GM19455 (cell line): Measurements from ENCODE around the gene CST4.
"Not testable (repeated sequence)": the region's sequence is repeated elsewhere in the genome, so short reads cannot be mapped to it uniquely, and the experiment has no call there.

Experiments
- ATAC-seq: cut with Tn5 transposase; IDR thresholded peaks from one replicate; pipeline ENCODE4 v1.9.1; 2021; ENCODE audit not compliant: unreplicated experiment

Gene CST4

DNA sequence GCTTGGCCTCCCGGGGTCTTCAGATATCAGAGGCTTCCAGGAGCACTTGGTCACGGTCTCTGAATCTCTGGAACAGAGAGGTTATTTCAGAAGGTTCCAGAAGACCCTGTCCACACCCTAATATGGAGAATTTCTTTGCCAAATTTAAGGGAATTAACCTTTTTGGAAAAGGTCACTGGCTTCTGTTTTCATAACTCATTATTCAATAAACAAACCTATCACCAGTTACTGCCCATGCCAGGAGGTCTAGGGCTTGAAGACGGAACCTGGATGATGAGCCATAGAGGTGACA is 507 bp upstream of the CST4 start:
- ATAC-seq, result no peak

- no peak for ATAC-seq
Observed at GRCh38 chr20:23687986-23688385, 852 bp downstream of the CST4 start.

DNA sequence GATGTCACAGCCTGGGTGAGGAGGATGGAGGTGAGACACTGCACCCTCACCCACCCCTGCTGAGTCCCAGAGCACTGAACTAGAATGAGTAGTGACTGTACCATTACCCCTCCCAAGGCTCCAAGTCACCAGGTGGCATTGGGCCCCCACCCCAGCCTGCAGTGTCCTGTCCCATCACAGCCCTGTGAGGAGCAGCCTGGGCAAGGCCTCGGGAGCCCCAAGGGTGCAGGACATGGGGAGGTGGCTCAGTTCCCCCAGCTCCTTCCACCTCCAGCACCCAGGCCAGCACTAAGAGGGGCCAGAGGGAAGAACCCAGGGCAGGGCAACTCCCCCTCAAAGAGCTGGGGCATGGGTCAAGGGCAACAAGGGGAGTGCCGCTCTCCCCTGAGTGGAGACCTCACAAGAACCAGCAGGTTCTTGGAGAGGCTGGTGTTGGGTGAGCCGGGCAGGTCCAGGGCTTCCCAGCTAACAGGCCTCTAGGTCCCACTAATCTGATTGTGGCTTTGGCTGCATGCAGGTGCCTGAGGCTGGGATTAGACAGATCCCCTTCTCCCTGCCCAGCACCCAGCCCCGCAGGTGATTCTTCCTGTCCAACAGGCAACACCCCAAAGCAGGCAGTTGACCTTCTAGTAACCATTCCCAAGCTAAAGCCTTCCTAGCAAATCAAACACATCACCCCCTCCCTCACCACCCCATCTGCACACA is 2.6 kb downstream of the CST4 start:
- no peak for ATAC-seq

GRCh38 chr20:23685529-23685896 is 3.3 kb downstream of the CST4 start:
- ATAC-seq, result not testable (repeated sequence)

GRCh38 chr20:23684261-23684660 is 4.6 kb downstream of the CST4 start:
- no peak for ATAC-seq

- no peak for ATAC-seq
Observed at GRCh38 chr20:23683807-23684206, 5.0 kb downstream of the CST4 start.

DNA sequence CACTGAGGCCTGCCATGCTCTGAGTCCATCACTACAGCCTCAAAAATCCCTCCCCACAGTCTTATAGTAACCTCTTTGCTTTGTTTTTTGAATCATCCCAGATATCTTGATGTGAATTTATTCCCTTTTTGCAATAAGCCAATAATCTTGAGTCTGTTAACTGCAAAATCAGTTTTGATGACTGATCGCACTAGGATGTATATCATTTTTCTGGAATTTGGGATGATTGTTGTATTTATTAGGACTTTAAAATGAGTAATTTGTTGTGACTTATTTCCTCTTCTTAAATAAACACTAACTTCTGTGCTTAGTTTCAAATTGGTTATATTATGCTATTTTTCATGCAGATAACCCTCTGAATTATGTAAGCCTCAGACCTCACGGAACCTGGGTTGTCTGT is 5.6 kb downstream of the CST4 start:
- ATAC-seq, result no peak

DNA sequence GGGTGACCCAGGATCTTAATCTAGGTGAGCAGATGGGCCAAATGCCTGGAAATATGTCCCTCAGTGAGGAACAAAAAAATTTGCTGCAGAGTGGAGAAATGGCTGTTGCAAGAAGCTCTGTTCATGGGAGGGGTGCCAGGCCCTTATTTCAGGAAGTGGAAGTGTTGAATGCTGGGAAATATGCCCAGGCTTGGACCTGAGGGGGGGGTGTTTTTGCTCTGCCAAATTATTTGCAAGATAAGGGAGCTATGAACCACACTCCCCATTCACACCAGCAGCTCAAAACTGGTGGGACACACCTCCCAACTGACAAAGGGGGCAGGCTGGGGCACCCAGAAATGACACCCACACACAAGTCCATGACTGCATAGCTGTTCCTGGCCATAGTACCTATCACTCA is 8.7 kb downstream of the CST4 start:
- no peak for ATAC-seq

DNA sequence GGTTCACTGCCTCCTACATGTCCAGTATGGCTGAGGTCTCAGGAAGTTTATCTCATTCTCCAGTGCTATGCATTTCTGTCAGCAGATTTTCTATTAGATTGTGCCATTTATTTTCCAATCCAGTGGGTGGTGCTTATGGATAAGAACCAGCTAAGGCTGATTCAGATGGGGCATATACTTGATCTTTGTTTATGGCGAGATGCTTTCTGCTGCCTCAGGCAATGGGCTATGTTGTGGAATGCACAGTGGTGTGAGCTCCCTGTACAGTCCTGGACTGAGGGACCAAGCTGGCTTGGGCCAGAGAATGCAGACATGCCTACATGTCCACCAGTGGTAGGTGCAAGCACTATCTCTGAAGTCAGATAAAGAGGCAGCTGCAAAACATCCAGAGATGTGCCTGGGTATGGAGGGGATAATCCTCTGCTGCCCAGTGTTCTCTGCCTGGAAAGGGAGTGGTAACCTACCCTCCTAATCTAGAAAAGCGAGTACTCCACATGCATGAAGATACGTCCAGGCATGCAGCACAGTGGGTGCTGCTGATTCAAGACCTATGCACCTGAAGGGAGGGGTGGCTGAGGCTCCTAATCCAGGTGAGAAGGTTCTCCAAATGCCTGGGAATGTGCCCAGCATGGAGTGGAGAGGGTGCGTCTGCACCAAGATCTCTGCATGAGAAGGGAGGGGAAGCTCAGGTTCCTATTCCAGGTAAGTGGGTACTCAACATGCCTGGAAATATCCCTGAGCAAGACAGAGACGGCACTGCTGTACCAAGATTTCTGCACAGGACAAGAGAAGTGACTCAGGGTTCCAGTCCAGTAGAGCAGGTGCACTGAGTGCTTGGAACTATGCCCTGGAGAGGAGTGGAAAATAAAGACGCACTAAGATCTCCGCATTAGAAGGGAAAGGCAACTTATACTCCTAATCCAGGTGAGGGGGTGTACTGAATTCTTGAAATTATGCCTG is 9.4 kb downstream of the CST4 start:
- ATAC-seq, result no peak

GRCh38 chr20:23673209-23673608 is 15.6 kb downstream of the CST4 start:
- no peak for ATAC-seq

DNA sequence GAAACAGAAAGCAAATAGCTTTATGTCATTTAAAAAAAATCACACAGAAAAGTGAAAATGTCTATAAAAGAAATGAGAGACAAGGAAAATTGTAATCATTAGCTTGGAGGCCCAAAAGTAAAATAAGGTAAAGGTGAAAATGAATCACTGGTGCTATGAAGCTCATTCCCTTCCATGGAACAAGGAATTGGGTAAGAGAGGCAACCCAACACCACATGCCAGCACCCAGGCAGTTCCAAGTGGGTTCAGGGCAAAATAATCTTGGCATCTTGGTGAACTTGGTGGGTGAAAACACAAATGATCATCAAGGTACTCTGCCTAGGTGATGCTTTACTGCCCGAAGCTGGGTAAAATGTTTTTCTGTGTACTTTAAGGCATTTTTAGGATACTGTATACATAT is 16.7 kb downstream of the CST4 start:
- ATAC-seq, result no peak

DNA sequence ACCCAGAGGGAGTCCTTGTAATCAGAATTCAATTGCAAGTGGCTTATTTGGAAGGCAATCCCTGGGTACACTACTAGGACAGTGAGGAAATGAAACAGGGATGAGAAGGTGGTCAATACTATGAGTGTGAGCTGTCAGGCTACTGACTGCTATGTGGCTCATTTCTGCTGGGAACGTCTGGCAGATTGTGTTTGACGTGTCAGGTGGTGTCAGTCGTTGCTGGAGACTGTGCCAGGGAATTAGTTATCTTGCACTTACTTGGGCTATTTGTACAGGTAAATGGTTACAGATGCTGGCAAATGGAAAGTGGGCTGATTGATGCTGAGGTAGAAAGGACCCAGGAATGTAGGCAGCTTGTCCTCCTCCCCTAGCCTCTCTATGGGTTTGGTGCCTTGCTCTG is 17.4 kb downstream of the CST4 start:
- no peak for ATAC-seq

- no peak for ATAC-seq
Observed at GRCh38 chr20:23670361-23670760, 18.5 kb downstream of the CST4 start.

- ATAC-seq, result no peak
Observed at GRCh38 chr20:23669866-23670265, 19.0 kb downstream of the CST4 start.

GRCh38 chr20:23669327-23669726 is 19.5 kb downstream of the CST4 start:
- ATAC-seq, result no peak

- peak; percentile 59 for ATAC-seq
Observed at GRCh38 chr20:23668477-23668951, 20.3 kb downstream of the CST4 start.

- ATAC-seq, result no peak
Observed at GRCh38 chr20:23667666-23668065, 21.2 kb downstream of the CST4 start.

DNA sequence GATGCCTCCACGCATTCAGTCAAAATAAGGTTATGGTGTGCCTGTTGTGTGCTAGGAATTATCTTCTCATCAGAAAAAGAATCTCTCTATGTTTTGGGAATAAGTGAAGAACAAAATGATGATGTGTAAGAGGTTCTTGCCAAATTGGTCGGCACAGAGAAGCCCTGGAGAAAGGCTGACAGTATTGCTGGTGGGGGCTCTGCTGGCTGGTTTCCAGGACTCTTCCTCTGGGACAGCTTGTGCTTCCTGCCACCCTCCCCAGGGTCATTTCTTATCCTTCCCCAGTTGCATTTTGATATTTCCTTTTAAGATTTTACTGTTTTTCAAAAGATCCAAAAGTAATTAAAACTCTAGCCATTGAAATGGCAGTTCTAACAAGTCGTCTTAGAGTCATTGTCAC is 22.1 kb downstream of the CST4 start:
- ATAC-seq, result no peak

- ATAC-seq, result no peak
Observed at GRCh38 chr20:23666189-23666588, 22.6 kb downstream of the CST4 start.

- no peak for ATAC-seq
Observed at GRCh38 chr20:23664954-23665353, 23.9 kb downstream of the CST4 start.

DNA sequence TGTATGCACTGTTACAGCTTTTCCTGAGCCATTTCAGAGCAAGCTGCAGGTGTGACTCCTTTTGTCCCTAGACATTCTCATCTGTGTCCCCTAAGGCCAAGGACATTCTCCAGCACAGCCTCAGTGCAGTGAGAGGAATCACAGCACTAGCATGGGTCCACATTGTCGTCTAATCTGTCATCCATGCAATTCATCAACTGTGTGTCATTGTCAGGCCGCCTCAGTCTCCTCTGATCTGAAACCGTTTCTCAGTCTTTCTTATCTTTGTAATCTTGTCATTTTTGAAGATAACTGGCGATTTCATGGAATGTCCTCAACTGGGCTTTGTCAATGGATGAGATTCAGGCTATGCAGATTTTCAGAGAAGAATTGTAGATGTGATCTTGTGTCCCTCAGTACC is 24.8 kb downstream of the CST4 start:
- not testable (repeated sequence) for ATAC-seq

DNA sequence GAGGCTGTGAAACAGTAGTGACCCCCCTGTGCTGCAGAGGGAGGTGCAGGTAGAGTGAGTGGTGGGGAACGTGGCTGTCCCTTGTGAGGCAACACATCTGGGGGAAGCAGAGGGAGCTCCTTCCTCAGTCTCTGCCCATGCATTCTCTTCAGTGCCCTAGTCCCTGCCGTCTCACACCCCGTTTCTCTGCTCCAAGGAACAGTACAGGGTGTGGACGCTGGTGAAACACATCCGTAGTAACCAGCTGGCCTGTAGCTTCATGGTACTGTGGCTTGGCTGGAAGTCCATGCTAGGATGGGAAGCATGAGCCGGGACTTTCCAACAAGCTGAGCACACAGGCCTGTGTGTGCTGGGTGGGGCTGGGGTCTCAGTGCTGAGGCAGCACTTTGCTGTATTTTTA is 25.7 kb downstream of the CST4 start:
- no peak for ATAC-seq
